ACHN (cell line): ENCODE data around the gene CFAP54.
"Not testable (repeated sequence)": the region's sequence is repeated elsewhere in the genome, so short reads cannot be mapped to it uniquely, and the experiment has no call there.

Source experiments
- DNase-seq: peaks from one replicate; pipeline ENCODE4 v3.0.0-alpha.2; 2015
- in situ Hi-C: cut with HindIII; loops from 2 replicates; pipeline ENCODE4 v1.10.0; 2017; ENCODE audit warnings: low sequenced_read_pairs, low pct_ligation_motif_present, low pct_unique_long_range_greater_than_20kb

Gene CFAP54

DNA sequence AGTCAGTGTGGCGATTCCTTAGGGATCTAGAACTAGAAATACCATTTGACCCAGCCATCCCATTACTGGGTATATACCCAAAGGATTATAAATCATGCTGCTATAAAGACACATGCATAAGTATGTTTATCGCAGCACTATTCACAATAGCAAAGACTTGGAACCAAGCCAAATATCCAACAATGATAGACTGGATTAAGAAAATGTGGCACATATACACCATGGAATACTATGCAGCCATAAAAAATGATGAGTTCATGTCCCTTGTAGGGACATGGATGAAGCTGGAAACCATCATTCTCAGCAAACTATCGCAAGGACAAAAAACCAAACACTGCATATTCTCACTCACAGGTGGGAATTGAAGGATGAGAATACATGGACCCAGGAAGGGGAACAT lies 186.1 kb downstream of the CFAP54 start:
- DNase-seq, in situ Hi-C loops: not testable (repeated sequence)

DNA sequence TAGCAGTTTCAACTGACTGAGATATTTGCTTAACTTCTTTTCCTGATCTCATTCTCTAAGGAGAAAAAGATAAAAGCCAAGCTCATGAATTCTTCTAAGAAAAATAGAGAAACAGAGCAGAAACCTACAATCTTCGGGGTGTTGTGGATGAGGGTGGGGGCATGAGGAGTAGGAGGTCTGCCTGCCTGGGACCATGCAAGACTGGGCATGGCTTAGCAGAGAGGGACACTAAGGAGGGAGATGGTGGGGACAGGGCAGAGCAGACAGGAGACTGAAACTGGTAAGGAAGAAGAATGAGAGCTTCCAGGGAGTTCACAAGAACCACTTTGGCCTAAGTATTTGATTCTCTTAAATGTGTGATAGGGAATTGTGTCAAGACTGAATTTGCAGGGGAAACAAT lies 188.0 kb downstream of the CFAP54 start:
- no peak for DNase-seq
- in situ Hi-C loops = no loop called here

DNA sequence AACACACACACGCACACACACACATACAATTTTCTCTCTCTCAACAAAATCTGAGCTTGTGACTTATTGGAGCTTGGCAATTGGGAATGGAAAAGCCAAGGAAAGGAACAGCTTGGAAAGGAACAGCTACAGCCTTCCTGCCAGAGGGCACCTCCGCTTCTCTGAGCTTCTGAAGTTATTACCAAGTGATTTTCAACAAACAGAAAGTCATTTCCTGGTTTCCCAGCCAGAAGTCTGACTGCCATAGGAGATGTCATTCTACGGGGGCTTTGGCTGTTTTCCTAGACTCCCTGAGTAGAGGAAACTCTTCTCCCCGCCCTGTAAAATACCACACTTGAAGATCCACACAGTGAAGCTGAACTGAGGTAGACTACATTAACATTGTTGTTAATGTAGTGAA lies 198.3 kb downstream of the CFAP54 start:
- in situ Hi-C loops = no loop called here
- DNase-seq = no peak

DNA sequence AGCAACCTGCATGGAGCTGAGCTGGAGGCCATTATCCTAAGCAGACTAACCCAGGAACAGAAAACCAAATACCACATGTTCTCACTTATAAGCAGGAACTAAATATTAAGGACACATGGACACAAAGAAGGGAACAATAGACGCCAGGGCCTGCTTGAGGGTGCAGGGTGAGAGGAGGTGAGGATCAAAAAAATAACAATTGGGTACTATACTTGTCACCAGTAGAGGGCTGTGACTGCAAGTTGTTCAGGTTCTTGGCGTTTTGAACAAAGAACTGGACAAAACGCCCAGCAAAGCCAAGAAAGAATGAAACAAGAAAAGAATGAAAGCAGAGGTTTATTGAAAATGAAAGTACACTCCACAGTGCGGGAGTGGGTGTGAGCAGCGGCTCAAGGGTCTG lies 209.1 kb downstream of the CFAP54 start:
- DNase-seq = no peak
- in situ Hi-C loops = no loop called here

DNA sequence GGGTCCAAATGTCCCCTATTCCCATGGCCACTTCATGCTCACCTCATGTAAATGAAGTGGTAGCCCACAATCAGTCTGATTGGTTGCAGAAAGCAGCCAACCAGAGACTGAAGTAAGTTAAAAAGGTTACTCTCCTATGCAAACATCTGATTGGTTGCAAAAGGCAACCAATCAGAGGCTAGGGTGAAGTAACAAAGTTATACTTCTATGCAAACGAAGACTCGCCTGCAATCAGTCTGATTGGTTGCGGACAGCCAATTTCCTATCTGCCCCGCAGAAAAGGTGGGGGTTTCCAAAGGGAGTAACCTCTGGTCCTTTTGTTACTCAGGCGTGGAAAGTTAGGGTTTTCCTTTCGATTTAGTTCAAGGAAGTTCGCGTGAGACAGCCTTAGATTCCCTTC lies 209.6 kb downstream of the CFAP54 start:
- in situ Hi-C loops = no loop called here
- no peak for DNase-seq

DNA sequence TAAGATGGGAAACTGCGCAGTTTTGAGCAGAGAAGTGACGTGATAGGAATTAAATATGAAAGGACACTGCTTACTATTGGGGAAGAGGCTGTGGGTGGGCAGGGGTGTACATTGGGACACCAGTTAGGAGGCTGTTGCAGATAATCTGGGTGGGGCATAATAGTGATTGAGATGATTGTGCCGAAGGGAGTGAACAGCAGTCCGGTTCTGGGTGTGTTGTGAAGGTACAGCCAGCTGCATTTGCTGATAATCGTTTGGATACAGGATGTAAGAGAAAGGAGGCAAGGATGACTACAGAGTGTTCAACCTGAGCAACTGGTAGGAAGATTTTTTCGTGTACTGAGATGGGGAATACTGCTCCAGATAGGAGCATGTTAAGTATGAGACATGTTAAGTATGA lies 212.5 kb downstream of the CFAP54 start:
- DNase-seq = no peak
- in situ Hi-C loops = no loop called here

DNA sequence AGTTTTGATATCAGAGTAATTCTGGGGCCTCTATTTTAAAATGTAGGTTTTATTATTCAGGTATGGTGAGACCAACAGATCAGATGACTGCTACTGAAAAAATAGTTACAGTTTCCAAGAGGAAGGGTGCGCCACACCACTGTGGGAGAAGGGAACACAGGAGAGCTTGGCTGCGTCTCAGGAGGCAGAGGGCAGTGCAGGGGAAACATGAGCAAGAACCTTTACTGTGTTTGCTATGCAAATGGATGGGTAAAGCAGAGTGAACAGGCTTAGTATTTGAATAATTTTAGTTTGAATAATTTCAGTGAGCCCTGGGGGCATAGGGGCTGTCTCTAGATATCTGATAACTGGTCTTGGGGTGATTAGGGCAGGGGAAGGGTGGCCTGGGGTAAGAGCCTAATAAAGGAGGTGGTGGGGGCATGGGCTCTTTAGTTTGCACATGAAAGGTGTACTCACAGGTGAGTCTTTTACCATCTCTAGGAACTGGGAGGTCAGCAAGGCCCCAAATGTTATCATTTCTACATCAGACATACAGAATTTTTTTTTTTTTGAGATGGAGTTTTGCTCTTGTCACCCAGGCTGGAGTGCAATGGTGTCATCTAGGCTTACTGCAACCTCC lies 220.9 kb downstream of the CFAP54 start:
- in situ Hi-C loops = no loop called here
- DNase-seq = no peak

DNA sequence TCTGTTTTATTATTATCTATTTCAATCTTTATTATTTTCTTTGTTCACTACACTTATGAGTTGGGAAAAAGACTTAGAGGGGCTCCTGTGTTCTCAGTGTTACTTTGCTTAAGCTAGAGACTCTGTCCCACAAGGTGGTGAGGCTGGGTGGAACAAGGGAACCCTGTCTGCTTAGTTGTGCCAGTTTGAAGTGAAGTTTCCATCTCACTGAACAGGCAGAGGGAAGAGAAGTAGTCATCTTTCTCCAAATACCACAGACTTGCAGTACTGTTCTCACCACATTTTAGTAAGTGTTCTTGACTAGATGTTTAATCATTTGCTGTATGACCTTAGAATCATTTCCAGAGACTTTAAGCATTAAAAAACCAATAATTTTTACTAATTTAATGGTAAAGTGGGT lies 222.0 kb downstream of the CFAP54 start:
- DNase-seq = peak; percentile 24
- in situ Hi-C loops = no loop called here

DNA sequence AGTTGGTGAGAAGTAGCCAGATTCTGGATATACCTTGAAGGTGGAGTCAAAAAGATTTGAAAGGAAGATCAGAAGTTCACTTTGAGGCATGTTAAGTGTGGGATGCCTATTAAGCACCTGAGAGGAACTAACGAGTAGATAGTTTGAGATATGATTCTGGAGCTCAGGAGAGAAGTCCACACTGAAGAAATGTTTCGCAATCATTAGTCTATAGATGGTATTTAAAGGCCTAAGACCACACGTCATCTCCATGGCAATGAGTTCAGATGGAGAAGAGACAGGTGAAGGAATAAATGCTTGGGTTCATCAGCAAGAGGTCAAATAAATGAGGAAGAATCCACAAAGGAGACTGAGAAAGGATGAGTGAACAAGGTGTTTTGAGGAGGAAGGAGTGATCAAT lies 224.8 kb downstream of the CFAP54 start:
- in situ Hi-C loops = no loop called here
- no peak for DNase-seq

DNA sequence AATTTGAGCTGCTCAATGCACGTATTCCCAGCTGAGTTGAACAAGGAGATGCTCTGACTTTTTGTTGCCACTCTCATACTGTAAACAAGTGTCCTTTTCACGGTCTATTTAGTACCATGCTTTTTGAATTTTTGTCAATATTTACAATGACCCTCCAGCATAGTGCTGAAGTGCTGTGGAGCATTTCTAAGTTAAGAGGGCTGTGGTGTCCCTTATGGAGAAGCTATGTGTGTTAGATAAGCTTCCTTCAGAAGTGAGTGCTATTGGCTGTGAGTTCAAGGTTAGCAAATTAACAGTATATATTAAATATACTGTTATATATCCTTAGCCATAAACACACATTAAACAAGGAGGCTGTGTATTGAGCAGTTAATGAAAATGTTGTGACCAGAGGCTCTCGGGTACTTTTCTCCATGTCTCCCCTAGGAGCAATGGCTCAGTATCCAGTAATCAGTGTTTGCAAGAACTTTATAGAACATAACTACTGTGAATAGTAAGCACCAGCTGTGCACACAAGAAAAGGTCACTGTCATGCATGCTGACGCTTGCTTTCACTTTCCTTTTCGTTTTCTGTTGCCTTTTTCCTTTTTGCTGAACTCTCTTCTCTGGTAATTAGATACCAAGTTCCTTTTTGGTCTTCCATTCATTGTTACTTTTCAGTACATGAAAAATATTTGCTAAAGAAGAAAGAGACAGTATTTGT lies 230.4 kb downstream of the CFAP54 start:
- in situ Hi-C loops = no loop called here
- DNase-seq = peak; percentile 61

DNA sequence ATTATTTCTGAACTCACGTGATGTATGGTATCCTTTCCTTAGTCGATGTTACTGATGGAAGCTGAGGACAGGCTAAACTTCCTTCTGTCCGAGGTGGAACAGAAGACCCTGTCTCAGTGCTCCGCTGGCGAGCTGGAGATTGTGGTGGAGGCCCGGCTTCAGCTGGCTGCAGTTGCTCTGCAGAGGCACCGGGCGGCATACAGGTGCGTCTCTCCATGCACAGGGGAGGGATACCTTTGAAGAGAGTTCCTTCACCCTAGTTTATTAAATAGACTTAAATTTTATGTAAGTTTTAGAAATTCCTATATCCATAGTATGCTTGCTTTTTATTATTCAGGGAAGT lies 231.0 kb downstream of the CFAP54 start:
- in situ Hi-C loops = no loop called here
- peak; percentile 43 for DNase-seq

DNA sequence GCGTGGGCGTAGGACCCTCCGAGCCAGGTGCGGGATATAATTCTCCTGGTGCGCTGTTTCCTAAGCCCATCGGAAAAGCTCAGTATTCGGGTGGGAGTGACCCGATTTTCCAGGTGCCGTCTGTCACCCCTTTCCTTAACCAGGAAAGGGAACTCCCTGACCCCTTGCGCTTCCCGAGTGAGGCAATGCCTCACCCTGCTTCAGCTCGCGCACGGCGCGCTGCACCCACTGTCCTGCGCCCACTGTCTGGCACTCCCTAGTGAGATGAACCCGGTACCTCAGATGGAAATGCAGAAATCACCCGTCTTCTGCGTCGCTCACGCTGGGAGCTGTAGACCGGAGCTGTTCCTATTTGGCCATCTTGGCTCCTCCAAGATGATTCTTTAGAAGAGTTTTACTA lies 240.1 kb downstream of the CFAP54 start:
- DNase-seq, in situ Hi-C loops: not testable (repeated sequence)

DNA sequence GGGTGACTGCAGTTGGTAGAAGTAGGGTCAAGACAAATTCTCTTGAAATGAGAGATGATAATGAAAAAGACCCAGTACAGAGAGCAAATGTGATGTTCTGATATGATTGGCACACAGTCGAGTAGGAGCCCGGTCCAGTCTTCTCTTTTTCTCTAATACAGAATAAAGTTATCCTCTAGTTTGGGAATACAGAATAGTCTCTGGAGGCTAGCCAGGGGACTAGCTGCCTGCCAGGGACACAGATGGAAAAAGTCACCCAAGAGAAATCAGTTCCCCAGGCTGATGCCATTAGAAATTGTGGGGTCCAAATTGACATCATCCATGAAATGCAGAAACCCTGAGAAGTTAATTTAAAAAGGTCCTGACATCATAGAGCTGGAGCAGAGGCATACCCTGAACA lies 240.5 kb downstream of the CFAP54 start:
- in situ Hi-C loops = no loop called here
- DNase-seq = no peak

DNA sequence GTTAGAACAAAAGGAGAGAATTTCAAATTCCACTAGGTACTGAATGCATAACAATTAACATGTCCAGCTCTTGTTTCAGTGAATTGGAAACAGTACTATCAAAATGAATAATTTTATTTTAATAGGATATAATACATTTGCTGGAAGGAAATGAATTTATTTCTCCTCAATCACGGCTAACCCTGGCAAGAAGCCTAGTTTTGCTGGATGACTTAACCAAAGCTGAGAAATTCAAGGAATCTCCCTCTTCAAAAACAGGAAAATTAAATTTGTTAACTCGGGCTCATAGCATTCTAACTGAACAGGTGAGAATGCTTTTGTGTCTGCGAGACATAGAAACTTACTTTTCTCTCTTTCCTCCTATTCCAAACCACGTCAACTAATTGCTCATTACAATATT lies 254.2 kb downstream of the CFAP54 start:
- in situ Hi-C loops = no loop called here
- no peak for DNase-seq

DNA sequence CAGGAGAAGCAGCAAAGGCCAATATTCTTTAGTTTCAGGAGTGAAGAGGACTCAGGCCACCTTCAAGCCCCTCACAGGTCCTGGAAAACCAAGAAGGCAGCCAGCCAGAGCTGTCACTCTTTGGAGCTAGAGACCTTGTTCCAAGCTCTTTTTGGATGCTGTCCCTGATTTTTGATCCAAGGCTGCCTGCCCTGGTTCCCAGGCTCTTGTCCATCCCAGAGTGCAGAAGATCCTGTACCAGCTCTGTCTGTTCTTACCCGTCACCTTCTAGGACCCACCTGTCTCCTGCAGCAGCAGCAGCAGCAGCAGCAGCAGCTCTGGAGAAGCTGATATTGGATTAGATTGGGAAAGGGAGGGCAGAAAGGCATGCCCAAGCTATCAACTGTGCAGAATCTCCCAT lies 260.6 kb downstream of the CFAP54 start:
- no peak for DNase-seq
- in situ Hi-C loops = loop anchor here (25.0 kb wide), 1 partner anchor 88 kb away; no protein-coding TSS in a partner anchor

DNA sequence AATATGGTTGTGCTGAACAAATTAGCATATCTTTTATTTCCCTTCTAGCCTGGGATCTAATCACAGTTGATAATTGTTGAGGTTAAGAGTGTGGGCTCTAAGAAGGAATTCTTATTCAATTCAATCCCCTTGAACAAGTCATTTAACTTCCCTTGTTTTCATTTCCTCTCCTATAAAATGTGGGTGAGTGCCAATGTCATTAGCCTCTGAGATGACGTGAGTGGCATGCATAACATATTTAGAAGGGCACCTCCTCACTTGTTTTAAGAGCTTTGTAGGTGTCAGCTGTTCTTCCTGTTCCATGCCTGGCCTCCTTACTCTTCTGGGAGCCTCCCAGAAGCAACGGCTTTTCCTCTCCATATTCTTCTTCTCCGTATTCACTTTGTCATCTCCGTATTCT lies 262.2 kb downstream of the CFAP54 start:
- DNase-seq = no peak
- in situ Hi-C loops = loop anchor here (25.0 kb wide), 1 partner anchor 89 kb away; no protein-coding TSS in a partner anchor

DNA sequence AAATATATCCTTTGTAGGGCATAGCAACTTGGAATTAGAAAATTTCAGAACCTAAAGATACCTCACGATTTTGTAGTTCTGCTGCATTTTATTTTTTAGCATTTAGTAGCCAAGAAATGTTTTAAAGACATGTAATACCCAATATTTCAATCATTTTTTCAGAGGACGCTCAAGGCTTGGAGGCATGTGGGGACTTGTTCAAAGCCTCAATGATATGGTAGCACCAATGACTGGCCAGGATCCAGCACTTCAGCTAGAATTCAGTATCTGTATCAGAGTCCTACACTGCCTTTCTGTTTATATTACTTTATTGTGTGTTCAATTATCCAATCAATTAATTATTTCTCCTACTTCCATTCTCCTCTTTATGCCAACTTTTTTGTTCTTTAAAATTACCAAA lies 262.8 kb downstream of the CFAP54 start:
- DNase-seq = no peak
- in situ Hi-C loops = loop anchor here (25.0 kb wide), 1 partner anchor 90 kb away; no protein-coding TSS in a partner anchor

DNA sequence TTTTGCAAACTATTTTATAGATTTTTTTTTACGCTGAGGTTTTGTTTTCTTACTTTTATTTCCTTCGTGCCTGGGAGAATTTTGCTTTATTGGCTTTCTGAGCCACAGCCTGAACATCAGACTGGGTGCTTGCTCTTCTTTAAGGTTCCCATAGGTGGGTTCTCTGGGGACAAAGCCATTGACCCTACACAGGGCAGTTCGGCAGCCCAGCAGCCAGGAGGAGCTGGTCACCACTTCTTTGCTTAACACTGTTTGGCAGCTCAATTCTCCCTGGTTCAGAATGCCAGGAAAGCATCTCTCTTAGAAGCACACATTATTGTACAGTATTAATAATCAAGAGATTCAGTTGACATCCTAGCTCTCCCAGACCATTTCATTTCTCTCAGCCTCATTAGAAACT lies 276.9 kb downstream of the CFAP54 start:
- in situ Hi-C loops = loop anchor here (25.0 kb wide), 1 partner anchor 104 kb away; no protein-coding TSS in a partner anchor
- peak; percentile 31 for DNase-seq

DNA sequence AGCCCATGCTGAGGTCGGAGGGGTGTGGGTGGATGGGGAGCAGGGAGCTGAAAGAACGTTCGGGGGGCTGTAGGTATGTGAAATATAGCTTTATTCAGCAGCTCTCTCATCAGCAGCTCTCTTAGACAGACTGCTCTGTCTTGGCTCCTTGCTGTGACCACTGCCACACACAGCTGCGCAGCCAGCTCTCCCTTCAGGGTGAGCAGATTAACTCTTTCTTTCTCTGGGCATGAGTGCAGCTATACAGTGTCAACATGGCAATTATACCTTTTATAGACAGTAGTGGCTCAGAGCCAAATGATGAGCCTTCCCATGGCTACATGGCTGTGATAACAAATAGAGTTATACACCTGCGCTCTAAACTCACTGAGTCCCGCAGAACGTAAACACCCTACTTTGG lies 280.0 kb downstream of the CFAP54 start:
- in situ Hi-C loops = loop anchor here (25.0 kb wide), 1 partner anchor 107 kb away; no protein-coding TSS in a partner anchor
- no peak for DNase-seq
